ENCODE data around the gene TTLL10.
"Not testable (repeated sequence)": the region's sequence is repeated elsewhere in the genome, so short reads cannot be mapped to it uniquely, and the experiment has no call there.

The TTLL10 gene

GRCh38 chr1:1175221-1176062 is 1.8 kb downstream of the TTLL10 start:
- DNase-seq, result peak; percentile 31

- not testable (repeated sequence) for DNase-seq
These were observed 2.5 kb downstream of the TTLL10 start for GRCh38 chr1:1176063-1176761.

GRCh38 chr1:1176931-1177330 is 3.3 kb downstream of the TTLL10 start:
- no peak for DNase-seq

- no peak for DNase-seq
These were observed 3.9 kb downstream of the TTLL10 start for GRCh38 chr1:1177452-1178206.

- DNase-seq, result no peak
These were observed 5.2 kb downstream of the TTLL10 start for GRCh38 chr1:1178794-1179331.

- no peak for DNase-seq
These were observed 5.8 kb downstream of the TTLL10 start for GRCh38 chr1:1179346-1179982.

GRCh38 chr1:1179983-1180861 is 6.5 kb downstream of the TTLL10 start:
- no peak for DNase-seq

GRCh38 chr1:1181129-1181937 is 7.7 kb downstream of the TTLL10 start:
- no peak for DNase-seq

- no peak for DNase-seq
These were observed 8.3 kb downstream of the TTLL10 start for GRCh38 chr1:1181938-1182410.

- no peak for DNase-seq
These were observed 9.0 kb downstream of the TTLL10 start for GRCh38 chr1:1182491-1183220.

- no peak for DNase-seq
These were observed 9.6 kb downstream of the TTLL10 start for GRCh38 chr1:1183221-1183747.

GRCh38 chr1:1183833-1184775 is 10.4 kb downstream of the TTLL10 start:
- no peak for DNase-seq

- no peak for DNase-seq
These were observed 11.6 kb downstream of the TTLL10 start for GRCh38 chr1:1185101-1185765.

- DNase-seq, result no peak
These were observed 14.3 kb downstream of the TTLL10 start for GRCh38 chr1:1187938-1188337.

GRCh38 chr1:1189111-1189510 is 15.4 kb downstream of the TTLL10 start:
- DNase-seq, result no peak

- DNase-seq, result no peak
These were observed 18.1 kb downstream of the TTLL10 start for GRCh38 chr1:1191734-1192133.

- DNase-seq, result no peak
These were observed 21.0 kb downstream of the TTLL10 start for GRCh38 chr1:1194723-1195122.

- DNase-seq, result not testable (repeated sequence)
These were observed 22.0 kb downstream of the TTLL10 start for GRCh38 chr1:1195726-1196125.
